ENCODE data around the gene CASK. TPM values are rescaled to one million over a fixed set of nuclear protein-coding genes. Genes with fewer than 3 reads are reported as not detected.

CASK gene
- total RNA-seq, 1 donor from 2014 or later, result 23.0 TPM

DNA sequence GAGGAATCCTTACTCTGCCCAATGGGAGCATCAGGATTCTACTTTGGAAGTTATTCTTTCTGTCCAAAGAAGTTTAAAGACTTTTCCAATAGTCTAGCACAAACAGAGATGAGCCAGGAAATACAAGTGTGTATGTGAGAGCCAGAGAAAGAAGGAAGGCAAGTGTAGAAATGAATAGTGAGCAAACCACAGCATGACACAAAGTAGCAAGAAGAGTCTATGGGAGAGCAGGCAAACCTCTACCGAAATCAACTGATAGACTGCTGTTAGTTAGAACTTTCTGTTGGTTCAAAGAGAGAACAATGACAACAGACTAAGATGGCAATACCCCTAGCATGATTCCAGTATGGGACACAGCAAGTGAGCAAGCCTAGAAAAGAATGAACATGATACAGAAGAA lies 250.7 kb downstream of the CASK start:
- Mint-ChIP-seq H3K9me3 (no peaks in the 10 kb centered on the region), H3K27ac (no peak overlapping the region), H3K27me3 (no peaks in the 10 kb centered on the region), H3K4me3 (no peak overlapping the region), H3K36me3 (ENCODE audit: low read depth) (peaks cover 17% of the 10 kb centered on the region), H3K4me1 (peaks cover 6% of the 10 kb centered on the region)
- CTCF ChIA-PET, result no interaction called here
- POLR2A ChIA-PET, result no interaction called here
- no peak for ATAC-seq (ENCODE audit: low read depth)
- TF ChIP-seq, protein P1, sequence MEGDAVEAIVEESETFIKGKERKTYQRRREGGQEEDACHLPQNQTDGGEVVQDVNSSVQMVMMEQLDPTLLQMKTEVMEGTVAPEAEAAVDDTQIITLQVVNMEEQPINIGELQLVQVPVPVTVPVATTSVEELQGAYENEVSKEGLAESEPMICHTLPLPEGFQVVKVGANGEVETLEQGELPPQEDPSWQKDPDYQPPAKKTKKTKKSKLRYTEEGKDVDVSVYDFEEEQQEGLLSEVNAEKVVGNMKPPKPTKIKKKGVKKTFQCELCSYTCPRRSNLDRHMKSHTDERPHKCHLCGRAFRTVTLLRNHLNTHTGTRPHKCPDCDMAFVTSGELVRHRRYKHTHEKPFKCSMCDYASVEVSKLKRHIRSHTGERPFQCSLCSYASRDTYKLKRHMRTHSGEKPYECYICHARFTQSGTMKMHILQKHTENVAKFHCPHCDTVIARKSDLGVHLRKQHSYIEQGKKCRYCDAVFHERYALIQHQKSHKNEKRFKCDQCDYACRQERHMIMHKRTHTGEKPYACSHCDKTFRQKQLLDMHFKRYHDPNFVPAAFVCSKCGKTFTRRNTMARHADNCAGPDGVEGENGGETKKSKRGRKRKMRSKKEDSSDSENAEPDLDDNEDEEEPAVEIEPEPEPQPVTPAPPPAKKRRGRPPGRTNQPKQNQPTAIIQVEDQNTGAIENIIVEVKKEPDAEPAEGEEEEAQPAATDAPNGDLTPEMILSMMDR (IDR thresholded peaks at IDR 0.05), result no peak
- intact Hi-C loops (cut with micrococcal nuclease), result loop anchor here (5.0 kb wide), 1 partner anchor 60 kb away; no protein-coding TSS in a partner anchor
- DNase-seq, result no peak

DNA sequence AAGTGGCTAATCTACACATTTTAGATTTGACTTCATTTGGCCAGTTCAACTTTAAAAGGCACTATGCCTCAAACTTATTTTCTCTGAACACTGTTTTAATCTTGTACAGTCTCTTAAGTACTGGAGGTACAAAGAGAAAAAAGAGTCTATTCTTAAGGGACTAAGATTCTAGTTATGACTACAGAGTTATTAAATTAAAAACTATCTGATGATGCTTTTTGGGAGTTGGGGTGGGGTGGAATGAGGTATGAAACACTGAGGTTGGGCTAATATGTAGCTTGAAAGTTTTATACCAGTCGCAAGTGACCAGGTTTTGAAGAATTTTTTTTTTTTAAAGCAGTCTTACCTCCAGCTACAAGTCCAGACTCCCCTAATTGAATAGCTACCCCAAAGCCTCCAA lies 252.3 kb downstream of the CASK start:
- Mint-ChIP-seq H3K36me3 (ENCODE audit: low read depth) (peaks cover 15% of the 10 kb centered on the region), H3K4me1 (peaks cover 6% of the 10 kb centered on the region), H3K9me3 (no peaks in the 10 kb centered on the region), H3K27ac (no peak overlapping the region), H3K4me3 (no peak overlapping the region), H3K27me3 (no peaks in the 10 kb centered on the region)
- intact Hi-C loops (cut with micrococcal nuclease), result loop anchor here (5.0 kb wide), 1 partner anchor 61 kb away; no protein-coding TSS in a partner anchor
- POLR2A ChIA-PET, result no interaction called here
- TF ChIP-seq, protein P1 (IDR thresholded peaks at IDR 0.05), result no peak
- ATAC-seq (ENCODE audit: low read depth) (no peak), DNase-seq (no peak)
- CTCF ChIA-PET, result no interaction called here

GRCh38 chrX:41670112-41670511 lies 253.2 kb downstream of the CASK start:
- POLR2A ChIA-PET, result no interaction called here
- TF ChIP-seq, protein P1 (IDR thresholded peaks at IDR 0.05), result no peak
- Mint-ChIP-seq H3K36me3 (ENCODE audit: low read depth) (peaks cover 22% of the 10 kb centered on the region), H3K27me3 (no peaks in the 10 kb centered on the region), H3K9me3 (no peaks in the 10 kb centered on the region), H3K27ac (no peak overlapping the region), H3K4me3 (no peak overlapping the region), H3K4me1 (peaks cover 10% of the 10 kb centered on the region)
- ATAC-seq (ENCODE audit: low read depth) (no peak), DNase-seq (no peak)
- intact Hi-C loops (cut with micrococcal nuclease), result loop anchor here (5.0 kb wide), 1 partner anchor 62 kb away; no protein-coding TSS in a partner anchor
- CTCF ChIA-PET, result no interaction called here

- Mint-ChIP-seq H3K27ac (no peak overlapping the region), H3K27me3 (no peaks in the 10 kb centered on the region), H3K4me3 (no peak overlapping the region), H3K9me3 (no peaks in the 10 kb centered on the region), H3K4me1 (peaks cover 10% of the 10 kb centered on the region), H3K36me3 (ENCODE audit: low read depth) (peaks cover 28% of the 10 kb centered on the region)
- intact Hi-C loops (cut with micrococcal nuclease), result no loop called here
- ChIA-PET CTCF (no interaction called here), POLR2A (no interaction called here)
- TF ChIP-seq, protein P1 (IDR thresholded peaks at IDR 0.05), result no peak
- DNase-seq (no peak), ATAC-seq (ENCODE audit: low read depth) (no peak)
Measured at GRCh38 chrX:41667631-41668030, 255.7 kb downstream of the CASK start.

DNA sequence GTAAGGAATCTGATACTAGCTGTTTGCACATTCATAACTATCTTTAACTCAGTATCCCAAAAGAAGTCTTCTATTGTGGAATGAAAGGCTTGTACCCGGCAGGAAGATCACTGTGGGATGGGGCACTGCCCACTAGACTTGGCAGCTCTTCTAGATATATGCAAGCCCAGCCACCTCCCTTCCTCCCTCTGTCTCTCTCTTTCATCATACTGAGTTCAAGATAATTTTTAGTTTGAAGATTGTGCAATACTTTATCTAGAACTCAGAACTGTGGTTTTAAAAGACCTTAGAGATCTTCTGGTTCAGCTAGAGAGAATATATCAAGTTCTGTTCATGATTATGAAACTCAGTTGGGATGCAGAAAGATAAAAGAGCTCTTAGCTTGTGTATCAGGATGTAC lies 257.1 kb downstream of the CASK start:
- Mint-ChIP-seq H3K27me3 (no peaks in the 10 kb centered on the region), H3K4me1 (peaks cover 7% of the 10 kb centered on the region), H3K36me3 (ENCODE audit: low read depth) (peaks cover 28% of the 10 kb centered on the region), H3K9me3 (no peaks in the 10 kb centered on the region), H3K27ac (no peak overlapping the region), H3K4me3 (no peak overlapping the region)
- ATAC-seq (ENCODE audit: low read depth), result no peak
- intact Hi-C loops (cut with micrococcal nuclease), result no loop called here
- TF ChIP-seq, protein P1 (IDR thresholded peaks at IDR 0.05), result no peak
- ChIA-PET CTCF (no interaction called here), POLR2A (no interaction called here)
- no peak for DNase-seq
